Glutamatergic neuron (in vitro differentiated cells): ENCODE measurements around the gene GPATCH3. TPM values are rescaled to one million over a fixed set of nuclear protein-coding genes. Genes with fewer than 3 reads are reported as not detected.

Source experiments
- DNase-seq: peaks from one replicate; pipeline ENCODE4 v3.0.0; 2022
- H3K27ac Mint-ChIP-seq: one replicate; pipeline ENCODE4 v1.8.0; 2020; ENCODE audit warnings: mild to moderate bottlenecking, mixed read lengths, inconsistent platforms; ENCODE audit not compliant: unreplicated experiment
- H3K27me3 Mint-ChIP-seq: one replicate; pipeline ENCODE4 v1.8.0; 2020; ENCODE audit warnings: mild to moderate bottlenecking, moderate library complexity, mixed read lengths, inconsistent platforms; ENCODE audit not compliant: unreplicated experiment
- H3K36me3 Mint-ChIP-seq: one replicate; pipeline ENCODE4 v1.8.0; 2020; ENCODE audit warnings: mild to moderate bottlenecking, mixed read lengths, inconsistent platforms; ENCODE audit not compliant: unreplicated experiment
- H3K4me1 Mint-ChIP-seq: one replicate; pipeline ENCODE4 v1.8.0; 2020; ENCODE audit warnings: mild to moderate bottlenecking, low read depth, mixed read lengths, inconsistent platforms; ENCODE audit not compliant: unreplicated experiment
- H3K4me3 Mint-ChIP-seq: one replicate; pipeline ENCODE4 v1.8.0; 2020; ENCODE audit warnings: mild to moderate bottlenecking, mixed read lengths, inconsistent platforms; ENCODE audit not compliant: unreplicated experiment
- H3K9me3 Mint-ChIP-seq: one replicate; pipeline ENCODE4 v1.8.0; 2020; ENCODE audit warnings: mild to moderate bottlenecking, moderate library complexity, mixed read lengths, inconsistent platforms; ENCODE audit not compliant: unreplicated experiment
- total RNA-seq: library from RNA; stranded (reverse); fragmentation: NEBNext Ultra II Directional; extraction: Animal tissue kit (Norgen Biotek cat#: 25700); gene quantifications from one replicate; pipeline ENCODE4 v1.2.1, GENCODE V29; 2021; ENCODE audit not compliant: unreplicated experiment
- TF ChIP-seq, protein P1 (sequence below): fragments of 200-600 bp; sonication (generic); IDR thresholded peaks from one replicate; pipeline ENCODE4 v1.5.0; 2021; ENCODE audit not compliant: partially characterized antibody, unreplicated experiment

The GPATCH3 gene
- total RNA-seq, 1 donor from 2014 or later = 17.3 TPM

DNA sequence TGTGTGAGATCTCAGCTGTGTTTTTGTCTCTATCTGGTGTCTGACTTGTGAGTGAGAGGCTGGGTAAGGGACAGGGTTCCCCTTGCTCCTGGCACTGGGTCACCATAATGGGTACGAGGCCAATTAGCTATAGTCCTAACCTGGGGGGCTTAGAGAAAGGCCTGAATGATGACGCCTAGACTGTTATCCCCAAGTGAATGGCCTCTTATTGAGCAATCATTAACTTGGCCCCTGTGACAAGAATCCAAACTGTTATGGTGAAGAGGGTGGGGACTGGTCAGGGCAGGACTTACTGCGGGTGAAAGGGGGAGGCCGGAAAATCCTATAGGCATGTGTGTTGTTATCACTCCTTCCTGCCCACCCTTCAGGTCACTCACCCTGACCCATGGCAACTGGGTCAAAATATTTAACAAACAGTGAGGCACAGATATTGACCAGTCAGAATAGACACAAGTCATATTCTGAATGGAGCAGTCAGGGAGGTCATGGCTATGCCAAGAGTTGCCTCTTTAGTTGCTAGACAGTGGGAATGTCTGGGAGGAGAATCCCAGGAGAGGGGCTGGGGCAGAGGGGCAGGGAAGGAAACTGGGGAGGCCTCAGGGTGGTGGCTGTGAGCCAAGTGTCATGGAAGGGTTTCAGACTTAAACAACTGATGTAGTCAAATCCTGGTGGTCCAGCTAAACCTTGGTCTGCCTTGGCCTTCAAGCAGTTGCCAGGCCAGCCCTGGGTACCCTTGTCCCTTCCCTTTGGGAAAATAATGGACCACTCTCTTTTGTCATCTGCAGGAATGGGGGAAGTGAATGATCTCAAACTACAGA, 10.3 kb upstream of the GPATCH3 start:
- no peak overlapping the region for H3K4me3 Mint-ChIP-seq
- no peak for DNase-seq
- TF ChIP-seq, protein P1, sequence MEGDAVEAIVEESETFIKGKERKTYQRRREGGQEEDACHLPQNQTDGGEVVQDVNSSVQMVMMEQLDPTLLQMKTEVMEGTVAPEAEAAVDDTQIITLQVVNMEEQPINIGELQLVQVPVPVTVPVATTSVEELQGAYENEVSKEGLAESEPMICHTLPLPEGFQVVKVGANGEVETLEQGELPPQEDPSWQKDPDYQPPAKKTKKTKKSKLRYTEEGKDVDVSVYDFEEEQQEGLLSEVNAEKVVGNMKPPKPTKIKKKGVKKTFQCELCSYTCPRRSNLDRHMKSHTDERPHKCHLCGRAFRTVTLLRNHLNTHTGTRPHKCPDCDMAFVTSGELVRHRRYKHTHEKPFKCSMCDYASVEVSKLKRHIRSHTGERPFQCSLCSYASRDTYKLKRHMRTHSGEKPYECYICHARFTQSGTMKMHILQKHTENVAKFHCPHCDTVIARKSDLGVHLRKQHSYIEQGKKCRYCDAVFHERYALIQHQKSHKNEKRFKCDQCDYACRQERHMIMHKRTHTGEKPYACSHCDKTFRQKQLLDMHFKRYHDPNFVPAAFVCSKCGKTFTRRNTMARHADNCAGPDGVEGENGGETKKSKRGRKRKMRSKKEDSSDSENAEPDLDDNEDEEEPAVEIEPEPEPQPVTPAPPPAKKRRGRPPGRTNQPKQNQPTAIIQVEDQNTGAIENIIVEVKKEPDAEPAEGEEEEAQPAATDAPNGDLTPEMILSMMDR = no peak
- H3K36me3 Mint-ChIP-seq = no peaks in the 10 kb centered on the region
- H3K27me3 Mint-ChIP-seq = peaks cover 4% of the 10 kb centered on the region
- H3K27ac Mint-ChIP-seq = no peak overlapping the region
- peaks cover 10% of the 10 kb centered on the region for H3K4me1 Mint-ChIP-seq
- H3K9me3 Mint-ChIP-seq = no peaks in the 10 kb centered on the region

DNA sequence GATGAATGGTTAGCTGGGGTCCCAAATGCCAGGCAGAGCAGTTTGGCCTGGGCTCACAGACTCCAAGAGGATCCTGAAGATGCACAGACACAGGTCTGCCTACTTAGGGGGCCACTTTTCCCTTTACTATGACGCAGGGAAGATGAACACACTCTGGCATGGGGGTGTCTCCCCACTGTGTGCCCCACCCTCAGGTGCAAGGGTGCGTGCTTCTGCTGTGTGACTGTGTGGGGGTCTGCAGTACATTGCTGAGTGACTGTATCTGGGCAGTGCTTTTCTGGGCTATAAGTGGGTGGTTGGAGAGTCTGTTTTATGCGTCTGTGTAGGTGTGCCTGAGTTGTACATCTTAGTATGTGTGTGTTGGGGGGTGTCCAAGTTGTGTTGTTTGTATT, 9.7 kb upstream of the GPATCH3 start:
- peaks cover 4% of the 10 kb centered on the region for H3K27me3 Mint-ChIP-seq
- H3K4me3 Mint-ChIP-seq = no peak overlapping the region
- H3K9me3 Mint-ChIP-seq = no peaks in the 10 kb centered on the region
- H3K27ac Mint-ChIP-seq = no peak overlapping the region
- TF ChIP-seq, protein P1 = no peak
- no peak for DNase-seq
- no peaks in the 10 kb centered on the region for H3K36me3 Mint-ChIP-seq
- peaks cover 10% of the 10 kb centered on the region for H3K4me1 Mint-ChIP-seq

DNA sequence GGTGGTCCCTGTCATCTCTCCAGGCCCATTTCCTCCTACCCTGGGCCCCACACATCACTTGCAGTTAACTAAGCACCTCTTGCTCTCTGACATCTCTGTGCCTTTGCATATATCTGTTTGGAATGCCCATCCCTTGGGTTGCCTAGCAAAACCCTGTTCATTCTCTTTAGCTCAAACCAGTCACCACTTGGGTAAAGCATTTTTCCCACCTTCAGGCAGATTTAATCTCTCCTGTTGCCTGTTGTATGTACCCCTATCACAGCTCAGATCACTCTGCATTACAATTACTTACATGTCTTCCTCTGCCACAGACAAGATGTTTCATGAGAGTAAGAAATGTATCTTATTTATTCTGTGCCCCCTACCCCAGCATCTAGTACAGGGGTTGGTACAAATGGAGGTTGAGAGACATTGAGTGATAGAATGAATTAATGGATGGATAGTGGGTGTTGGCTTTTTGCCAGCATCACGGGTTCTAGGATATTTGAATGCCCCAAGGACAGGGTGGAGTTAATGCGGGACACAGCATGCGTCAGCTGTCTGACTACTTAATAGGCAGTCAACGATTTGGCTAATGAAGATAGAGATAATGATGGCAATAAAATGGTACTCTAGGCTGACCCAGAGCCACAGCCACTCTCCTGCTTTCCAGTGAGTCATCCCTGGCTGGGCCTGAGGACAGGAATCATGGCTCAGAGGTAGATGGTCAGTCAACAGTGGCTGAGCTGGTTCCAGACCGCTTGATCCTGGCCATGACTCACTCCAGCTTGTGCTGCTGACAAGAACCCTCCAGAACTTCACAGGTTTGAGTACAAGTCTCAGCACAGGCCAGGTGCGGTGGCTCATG, 7.0 kb upstream of the GPATCH3 start:
- TF ChIP-seq, protein P1 = no peak
- Mint-ChIP-seq H3K9me3 (no peaks in the 10 kb centered on the region), H3K4me1 (peaks cover 6% of the 10 kb centered on the region), H3K36me3 (no peaks in the 10 kb centered on the region), H3K27ac (no peak overlapping the region), H3K27me3 (peaks cover 4% of the 10 kb centered on the region), H3K4me3 (no peak overlapping the region)
- DNase-seq = no peak

- peaks cover 6% of the 10 kb centered on the region for H3K4me1 Mint-ChIP-seq
- peak overlapping the region; percentile 96 for H3K4me3 Mint-ChIP-seq
- TF ChIP-seq, protein P1 = no peak
- peak overlapping the region; percentile 89 for H3K27ac Mint-ChIP-seq
- H3K27me3 Mint-ChIP-seq = no peaks in the 10 kb centered on the region
- DNase-seq = no peak
- peaks cover 10% of the 10 kb centered on the region for H3K9me3 Mint-ChIP-seq
- H3K36me3 Mint-ChIP-seq = no peaks in the 10 kb centered on the region
Observed at GRCh38 chr1:26900815-26901511, 696 bp upstream of the GPATCH3 start.
